Progenitor cell of endocrine pancreas (in vitro differentiated cells): ENCODE measurements around the gene ACOT9. TPM values are rescaled to one million over a fixed set of nuclear protein-coding genes. Genes with fewer than 3 reads are reported as not detected.

Source experiments
- DNase-seq: peaks from one replicate; pipeline ENCODE4 v3.0.0; 2021; ENCODE audit warnings: low spot score; ENCODE audit not compliant: unreplicated experiment
- H3K27ac Mint-ChIP-seq: 2 replicates; pipeline ENCODE4 v1.8.0; 2021; ENCODE audit warnings: mild to moderate bottlenecking, moderate library complexity, mixed read lengths
- H3K27me3 Mint-ChIP-seq: 2 replicates; pipeline ENCODE4 v1.8.0; 2021; ENCODE audit warnings: mixed read lengths
- H3K36me3 Mint-ChIP-seq: 2 replicates; pipeline ENCODE4 v1.8.0; 2022; ENCODE audit warnings: mixed read lengths; ENCODE audit not compliant: insufficient read depth
- H3K4me1 Mint-ChIP-seq: 2 replicates; pipeline ENCODE4 v1.8.0; 2021; ENCODE audit warnings: low read depth, mixed read lengths
- H3K4me3 Mint-ChIP-seq: 2 replicates; pipeline ENCODE4 v1.8.0; 2021; ENCODE audit warnings: low read depth, mild to moderate bottlenecking, moderate library complexity, mixed read lengths
- H3K9me3 Mint-ChIP-seq: 2 replicates; pipeline ENCODE4 v1.8.0; 2021; ENCODE audit warnings: low read depth, mixed read lengths
- CTCF ChIP-seq: fragments of 200-600 bp; sonication (generic); IDR thresholded peaks from one replicate; pipeline ENCODE4 v1.5.0; 2021; ENCODE audit warnings: antibody characterized with exemption, mild to moderate bottlenecking; ENCODE audit not compliant: unreplicated experiment
- total RNA-seq: library from RNA; stranded (reverse); gene quantifications from 2 replicates; pipeline ENCODE4 v1.2.1, GENCODE V29; 2021

ACOT9 gene
- total RNA-seq, 1 donor from 2014 or later = 33.8 TPM

GRCh38 chrX:23732704-23733103 lies 10.4 kb downstream of the ACOT9 start:
- Mint-ChIP-seq H3K9me3 (peaks cover 3% of the 10 kb centered on the region), H3K36me3 (peaks cover 7% of the 10 kb centered on the region), H3K27me3 (no peaks in the 10 kb centered on the region), H3K4me1 (peaks cover 4% of the 10 kb centered on the region), H3K4me3 (no peak overlapping the region), H3K27ac (no peak overlapping the region)
- no peak for DNase-seq
- no peak for TF ChIP-seq CTCF

GRCh38 chrX:23731951-23732350 lies 11.1 kb downstream of the ACOT9 start:
- Mint-ChIP-seq H3K4me3 (no peak overlapping the region), H3K27ac (no peak overlapping the region), H3K9me3 (peaks cover 3% of the 10 kb centered on the region), H3K36me3 (peaks cover 9% of the 10 kb centered on the region), H3K27me3 (no peaks in the 10 kb centered on the region), H3K4me1 (peaks cover 4% of the 10 kb centered on the region)
- DNase-seq = no peak
- no peak for TF ChIP-seq CTCF

GRCh38 chrX:23729214-23729613 lies 13.9 kb downstream of the ACOT9 start:
- DNase-seq = no peak
- Mint-ChIP-seq H3K27ac (no peak overlapping the region), H3K36me3 (peaks cover 9% of the 10 kb centered on the region), H3K9me3 (peaks cover 3% of the 10 kb centered on the region), H3K4me1 (no peaks in the 10 kb centered on the region), H3K27me3 (no peaks in the 10 kb centered on the region), H3K4me3 (no peak overlapping the region)
- TF ChIP-seq CTCF = no peak

- no peaks in the 10 kb centered on the region for H3K4me1 Mint-ChIP-seq
- peaks cover 11% of the 10 kb centered on the region for H3K36me3 Mint-ChIP-seq
- H3K4me3 Mint-ChIP-seq = no peak overlapping the region
- no peak overlapping the region for H3K27ac Mint-ChIP-seq
- DNase-seq = no peak
- H3K9me3 Mint-ChIP-seq = peaks cover 3% of the 10 kb centered on the region
- H3K27me3 Mint-ChIP-seq = no peaks in the 10 kb centered on the region
- no peak for TF ChIP-seq CTCF
Measured at GRCh38 chrX:23727206-23727605, 15.9 kb downstream of the ACOT9 start.

GRCh38 chrX:23726191-23726590 lies 16.9 kb downstream of the ACOT9 start:
- Mint-ChIP-seq H3K4me3 (no peak overlapping the region), H3K9me3 (no peaks in the 10 kb centered on the region), H3K36me3 (peaks cover 6% of the 10 kb centered on the region), H3K27ac (no peak overlapping the region), H3K27me3 (no peaks in the 10 kb centered on the region), H3K4me1 (no peaks in the 10 kb centered on the region)
- DNase-seq = no peak
- no peak for TF ChIP-seq CTCF
